Measurements from ENCODE around the gene TRIM56.

GRCh38 chr7:101060992-101061391 lies 24.3 kb upstream of the TRIM56 start:
- TF ChIP-seq CTCF (IDR thresholded peaks at IDR 0.05) (no peak), POLR2A (IDR thresholded peaks at IDR 0.05) (no peak)
